GM19324 (cell line): ENCODE results near the gene CAMSAP2.

Experiments used
- ATAC-seq: cut with Tn5 transposase; IDR thresholded peaks from one replicate; pipeline ENCODE4 v1.9.1; 2021; ENCODE audit warnings: mild to moderate bottlenecking, moderate library complexity; ENCODE audit not compliant: unreplicated experiment, low FRiP score

CAMSAP2 gene

DNA sequence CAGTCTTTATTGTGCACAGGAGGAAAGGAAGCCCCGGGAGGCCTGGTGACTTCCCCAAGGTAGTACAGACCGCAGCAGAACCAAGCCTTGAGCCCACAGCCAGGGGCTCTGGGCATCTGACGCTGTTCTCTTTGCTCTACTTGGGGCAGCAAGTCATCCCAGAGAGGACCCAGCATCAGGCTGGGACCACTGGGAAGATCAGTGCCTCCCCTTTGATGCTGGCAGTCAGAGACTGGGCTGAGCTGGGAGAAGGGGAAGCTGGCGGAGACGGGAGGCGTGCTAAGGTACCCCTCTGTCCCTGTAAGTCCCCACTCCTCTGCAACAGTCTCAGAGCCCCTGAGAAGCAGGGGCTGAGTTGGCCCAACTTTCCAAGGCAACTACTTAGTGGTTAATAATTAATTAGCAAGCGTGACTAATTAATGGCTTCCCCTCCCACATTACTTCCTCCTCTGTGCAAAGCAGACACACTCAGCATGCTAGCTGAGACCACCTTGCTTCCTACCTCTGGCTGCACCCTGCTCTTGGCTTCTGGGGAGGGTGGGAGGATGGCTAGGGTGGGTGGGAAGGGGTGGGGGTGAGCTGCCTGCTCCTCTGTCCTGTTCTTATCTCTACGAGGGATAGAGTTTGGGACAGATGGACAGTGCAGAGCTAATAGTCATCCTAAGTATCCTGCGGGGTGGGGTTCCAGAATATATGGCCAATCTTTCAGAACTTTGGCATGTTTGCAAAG is 157.3 kb downstream of the CAMSAP2 start:
- ATAC-seq, result peak; percentile 35

DNA sequence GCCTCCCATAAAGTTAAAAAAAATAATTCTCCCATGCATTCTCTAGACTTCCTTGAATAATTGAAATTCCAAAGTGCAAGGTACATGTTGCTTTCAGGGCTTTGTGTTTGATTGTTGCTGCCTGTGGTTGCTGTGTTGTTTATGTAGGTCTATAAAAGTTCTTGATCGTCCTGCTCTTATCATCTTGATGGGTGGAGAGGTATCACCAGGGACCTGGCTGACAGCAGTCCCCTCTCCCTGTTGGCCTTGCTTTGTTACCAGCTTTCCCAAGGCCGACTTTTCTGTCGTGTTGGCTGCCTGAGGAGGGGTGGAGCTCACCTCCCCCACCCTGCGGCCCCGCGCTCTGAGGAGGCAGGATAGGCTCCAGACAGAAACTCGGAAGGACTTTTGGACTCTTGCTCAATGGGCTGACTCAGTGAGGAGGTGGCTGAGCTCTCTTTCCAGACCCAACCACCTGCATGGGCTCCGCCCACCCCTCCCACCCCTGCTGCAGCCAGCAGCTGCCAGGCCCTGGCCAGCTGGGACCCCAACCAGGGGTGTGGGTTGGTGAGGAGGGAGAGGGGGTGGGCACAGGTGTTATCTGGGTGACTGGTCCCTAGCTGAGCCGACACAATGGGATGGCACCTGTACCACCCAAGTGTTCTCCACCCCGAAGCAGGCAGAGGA is 158.0 kb downstream of the CAMSAP2 start:
- no peak for ATAC-seq

DNA sequence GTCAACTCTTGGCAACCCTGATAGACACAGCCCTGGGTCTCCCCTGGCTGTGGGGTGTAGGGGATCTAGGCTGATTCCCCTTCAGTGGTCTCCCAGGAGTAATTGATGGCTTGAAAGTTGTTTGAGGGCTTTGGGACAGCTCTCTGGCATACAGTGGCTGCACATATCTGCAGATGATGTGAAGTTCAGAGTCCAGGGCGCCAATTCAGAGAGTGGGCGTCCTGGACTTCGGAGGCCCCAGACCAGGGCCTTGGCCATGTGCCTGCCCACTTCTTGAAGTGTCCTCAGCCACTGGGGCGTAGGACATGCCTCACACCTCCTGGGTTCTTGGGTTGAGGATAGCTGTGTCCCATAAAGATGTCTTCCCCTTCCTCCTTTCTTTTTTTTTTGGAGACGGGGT is 158.6 kb downstream of the CAMSAP2 start:
- ATAC-seq, result no peak

DNA sequence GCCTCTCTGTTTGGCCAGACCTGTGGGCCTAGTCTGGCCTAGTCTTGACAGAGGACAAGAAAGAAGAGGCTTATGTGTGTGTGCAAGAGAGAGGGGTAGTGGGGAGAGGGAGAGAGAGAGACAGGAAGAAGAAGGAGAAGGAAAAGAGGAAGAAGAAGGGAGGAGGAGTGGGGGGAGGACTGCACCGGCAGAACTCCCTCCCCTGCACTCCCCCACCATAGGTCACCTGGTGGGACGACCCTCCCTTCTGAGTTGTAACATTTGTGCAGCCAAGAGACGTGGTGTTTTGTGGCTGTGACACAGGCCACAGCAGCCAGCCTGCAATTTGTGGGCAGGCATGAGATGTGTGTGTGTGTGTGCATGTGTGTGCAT is 160.3 kb downstream of the CAMSAP2 start:
- no peak for ATAC-seq

DNA sequence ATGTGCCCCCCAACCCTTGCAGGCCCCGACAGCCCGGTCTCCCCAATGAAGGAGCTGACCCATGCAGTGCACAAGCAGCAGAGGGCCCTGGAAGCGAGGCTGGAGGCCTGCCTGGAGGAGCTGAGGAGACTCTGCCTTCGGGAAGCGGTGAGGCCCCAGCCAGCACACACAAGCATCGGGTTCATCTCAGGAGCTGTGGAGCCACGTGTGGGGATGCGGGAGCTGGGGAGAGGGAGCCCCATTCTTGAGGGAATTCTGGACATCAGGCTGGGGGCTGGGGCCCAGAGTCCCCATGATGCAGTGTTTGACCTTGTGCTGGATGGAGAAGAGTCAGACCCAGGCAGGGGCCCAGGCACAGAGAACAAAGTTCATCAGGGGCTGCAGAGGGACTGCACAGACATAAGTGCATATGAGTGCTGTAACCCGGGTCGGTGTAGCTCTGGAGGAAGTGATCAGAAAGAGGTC is 160.8 kb downstream of the CAMSAP2 start:
- ATAC-seq, result no peak

DNA sequence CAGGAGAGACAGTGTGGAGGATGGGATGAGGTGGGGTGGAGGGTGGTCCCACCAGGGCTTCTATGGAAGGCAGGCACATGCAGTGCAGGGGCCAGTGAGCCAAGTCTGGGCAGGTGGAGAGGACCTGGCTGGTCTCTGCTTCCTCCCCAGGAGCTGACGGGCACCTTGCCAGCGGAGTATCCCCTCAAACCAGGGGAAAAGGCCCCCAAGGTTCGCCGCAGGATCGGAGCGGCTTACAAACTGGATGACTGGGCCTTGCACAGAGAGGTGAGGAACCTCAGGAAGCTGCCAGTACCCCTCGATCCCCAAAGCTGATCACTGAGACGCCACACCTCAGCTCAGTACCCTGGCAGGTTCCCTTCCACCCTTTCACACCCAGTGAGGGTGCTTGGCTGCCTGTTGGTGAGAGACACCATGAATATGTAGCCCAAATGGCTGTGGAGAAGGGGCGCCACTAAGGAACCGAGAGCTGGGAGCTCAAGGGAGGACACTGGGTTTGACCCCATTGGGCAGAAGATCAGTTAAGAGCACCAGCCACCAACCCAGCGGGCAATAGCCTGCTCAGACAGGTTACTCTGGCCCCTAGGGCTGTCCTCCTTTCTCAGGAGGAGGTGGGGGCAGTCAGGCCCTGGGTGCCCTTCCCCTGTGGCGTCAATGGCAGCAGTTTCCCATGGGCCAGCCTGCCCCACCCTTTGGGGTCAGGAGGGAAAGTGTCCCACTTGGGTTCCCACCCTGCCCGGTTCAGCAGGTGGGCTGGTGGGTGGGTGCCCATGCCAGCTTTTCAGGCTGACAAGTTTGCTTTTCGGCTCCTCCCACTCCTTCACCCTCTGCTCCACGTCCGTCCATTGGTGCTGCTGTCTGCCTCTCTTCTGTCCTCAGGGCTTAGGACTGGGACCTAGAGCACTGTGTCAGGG is 161.5 kb downstream of the CAMSAP2 start:
- no peak for ATAC-seq

DNA sequence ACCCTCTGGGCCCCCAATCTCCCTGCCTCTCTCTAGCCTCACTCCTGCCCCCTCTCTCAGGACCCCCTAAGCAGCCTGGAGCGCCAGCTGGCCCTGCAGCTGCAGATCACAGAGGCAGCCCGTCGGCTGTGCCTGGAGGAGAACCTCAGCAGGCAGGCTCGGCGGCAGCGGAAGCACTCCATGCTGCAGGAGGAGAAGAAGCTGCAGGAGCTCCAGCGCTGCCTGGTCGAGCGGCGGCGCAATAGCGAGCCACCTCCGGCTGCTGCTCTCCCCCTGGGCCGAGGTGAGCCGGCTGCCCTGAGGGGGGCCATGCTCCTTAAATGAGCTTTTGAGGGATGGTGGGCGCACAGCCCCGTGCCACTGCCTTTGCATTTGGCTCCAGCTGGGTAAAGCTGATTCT is 162.2 kb downstream of the CAMSAP2 start:
- ATAC-seq, result no peak

DNA sequence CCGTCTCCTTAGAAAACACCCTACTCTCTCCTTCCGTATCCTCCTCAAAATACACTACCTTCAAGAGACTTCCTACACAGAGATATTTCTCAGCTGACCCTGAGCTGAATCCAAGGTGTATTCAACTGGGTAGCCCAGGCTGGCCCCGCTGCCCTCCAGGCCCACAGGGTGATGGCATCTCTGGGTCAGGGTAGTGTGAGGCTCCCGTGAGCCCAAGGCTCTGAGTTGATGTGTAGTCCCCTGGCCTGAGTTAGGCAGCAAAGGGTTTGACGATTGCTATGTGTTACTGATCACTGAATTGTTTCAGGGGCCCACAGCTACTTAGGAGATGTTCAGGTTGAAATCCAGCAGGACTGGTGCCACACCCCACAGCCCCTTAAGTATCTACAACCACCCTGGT is 162.7 kb downstream of the CAMSAP2 start:
- no peak for ATAC-seq

DNA sequence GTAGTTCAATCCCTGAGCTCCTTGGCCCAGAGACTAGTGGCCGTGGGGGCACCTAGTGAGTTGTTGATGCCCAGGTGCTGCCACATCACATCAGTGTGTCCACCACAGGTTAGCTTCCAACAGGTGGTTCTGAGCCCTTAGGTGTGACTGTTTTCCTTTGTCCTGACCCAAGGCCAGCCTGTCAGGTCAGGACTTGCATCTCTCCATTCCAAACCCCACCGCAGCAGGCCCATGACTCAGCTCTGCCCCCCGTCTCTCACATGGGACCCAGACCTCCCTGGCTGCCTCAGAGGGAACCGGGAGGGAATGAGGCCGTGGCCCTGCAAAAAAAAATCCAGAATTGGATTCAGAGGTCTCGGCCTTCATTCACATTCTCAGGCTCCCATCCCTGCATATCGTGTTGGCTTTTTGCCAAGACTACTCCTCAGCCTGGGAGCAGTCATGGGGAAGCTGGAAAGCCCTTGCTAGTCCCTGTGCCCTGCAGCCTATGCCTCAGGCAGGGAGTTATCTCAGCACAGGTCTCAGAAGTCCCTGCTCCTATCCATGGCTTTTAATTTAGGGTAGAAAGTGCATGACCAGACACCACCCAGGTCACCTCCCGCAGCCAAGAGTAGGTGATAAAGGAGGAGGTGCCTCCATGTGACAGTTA is 163.2 kb downstream of the CAMSAP2 start:
- no peak for ATAC-seq

DNA sequence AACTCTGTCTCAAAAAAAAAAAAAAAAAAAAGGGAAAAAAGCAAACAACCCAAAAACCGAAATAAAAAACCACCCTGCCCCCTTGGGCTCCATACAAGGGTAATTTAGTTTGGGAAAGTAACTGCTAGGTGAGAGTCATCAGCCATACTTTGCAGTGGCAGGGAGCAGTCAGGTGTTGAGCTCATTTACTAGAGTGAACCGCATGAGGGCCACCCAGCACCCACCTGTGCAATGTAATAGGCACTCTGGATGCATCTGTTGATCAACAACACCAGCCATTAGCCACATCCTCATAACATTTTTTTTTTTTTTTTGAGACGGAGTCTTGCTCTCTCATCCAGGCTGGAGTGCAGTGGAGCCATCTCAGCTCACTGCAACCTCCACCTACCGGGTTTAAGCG is 165.1 kb downstream of the CAMSAP2 start:
- ATAC-seq, result no peak

DNA sequence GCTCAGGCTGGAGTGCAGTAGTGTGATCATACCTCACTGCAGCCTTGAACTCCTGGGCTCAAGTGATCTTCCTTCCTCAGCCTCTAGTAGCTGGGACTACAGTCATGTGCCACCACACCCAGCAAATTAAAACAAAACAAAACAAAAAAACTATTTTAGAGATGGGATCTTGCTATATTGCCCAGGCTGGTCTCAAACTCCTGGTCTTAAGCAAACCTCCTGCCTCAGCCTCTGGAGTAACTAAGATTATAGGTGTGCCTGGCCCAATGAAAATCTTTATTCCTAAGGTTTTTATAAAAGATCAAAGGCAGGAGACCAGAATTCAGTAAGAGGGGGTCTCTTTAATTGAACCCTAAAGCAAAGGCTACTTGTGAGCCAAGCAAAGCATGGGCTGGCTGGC is 166.1 kb downstream of the CAMSAP2 start:
- ATAC-seq, result no peak

DNA sequence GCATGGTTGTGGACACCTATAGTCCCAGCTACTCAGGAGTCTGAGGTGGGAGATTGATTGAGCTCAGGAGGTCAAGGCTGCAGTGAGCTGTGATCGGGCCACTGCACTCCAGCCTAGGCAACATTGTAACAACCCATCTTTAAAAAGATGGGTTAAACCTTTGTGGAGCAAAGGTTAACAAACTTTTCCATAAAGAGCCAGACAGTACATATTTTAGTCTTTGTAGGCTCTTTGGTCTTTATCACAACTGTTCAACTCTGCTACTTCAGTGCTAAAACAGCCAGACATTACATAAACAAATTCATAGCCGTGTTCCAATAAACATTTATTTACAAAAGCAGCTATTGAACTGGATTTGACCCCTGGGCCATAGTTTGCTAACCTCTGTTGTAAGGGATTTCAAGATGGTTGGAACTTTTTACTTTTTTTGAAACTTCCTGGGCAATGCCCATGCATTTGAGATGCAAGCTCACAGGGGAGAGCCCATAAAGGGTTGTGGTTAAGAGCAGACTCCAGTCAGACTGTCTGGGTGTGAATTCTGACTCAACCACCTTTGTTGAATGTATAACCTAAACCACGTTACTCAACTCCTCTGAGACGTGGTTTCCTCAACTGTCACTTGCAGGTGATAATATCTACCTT is 166.8 kb downstream of the CAMSAP2 start:
- ATAC-seq, result peak; percentile 50

DNA sequence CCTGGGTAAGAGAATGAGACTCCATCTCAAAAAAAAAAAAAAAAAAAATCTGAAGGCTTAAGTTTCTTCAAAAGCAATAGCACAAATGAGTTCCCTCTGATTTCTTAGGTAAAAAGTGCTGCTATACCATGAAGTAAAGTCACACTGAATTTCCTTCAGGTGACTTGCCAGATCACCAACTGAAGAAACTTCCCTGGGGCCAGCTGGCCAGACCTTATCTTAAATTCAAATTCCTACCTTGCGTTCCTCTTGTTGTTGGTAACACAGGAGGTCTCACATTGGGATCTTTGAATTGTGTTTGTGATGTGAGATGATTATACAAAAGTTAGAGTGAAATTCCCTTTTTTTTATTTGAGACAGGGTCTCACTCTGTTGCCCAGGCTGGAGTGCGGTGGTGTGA is 167.8 kb downstream of the CAMSAP2 start:
- no peak for ATAC-seq

DNA sequence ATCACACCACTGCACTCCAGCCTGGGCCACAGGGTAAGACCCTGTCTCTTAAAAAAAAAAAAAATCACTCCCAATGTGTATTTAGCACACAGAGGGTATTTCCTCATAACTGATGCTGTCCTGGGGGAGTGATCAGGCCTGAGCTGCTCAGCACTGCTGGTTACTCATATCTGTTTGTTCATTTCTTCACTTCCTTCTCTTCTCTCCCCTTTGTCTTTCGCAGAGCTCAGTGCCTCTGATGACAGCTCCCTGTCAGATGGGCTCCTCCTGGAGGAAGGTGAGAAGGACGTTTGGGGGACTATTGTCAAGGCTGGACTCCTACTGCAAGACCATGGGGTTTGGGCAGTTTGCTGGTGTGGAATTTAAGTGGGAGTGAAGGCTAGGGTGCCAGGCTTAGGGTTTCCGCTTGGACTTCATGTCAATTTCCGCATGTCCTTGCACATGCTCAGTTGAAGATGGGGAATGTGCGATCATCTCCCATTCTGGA is 169.0 kb downstream of the CAMSAP2 start:
- peak; percentile 35 for ATAC-seq

DNA sequence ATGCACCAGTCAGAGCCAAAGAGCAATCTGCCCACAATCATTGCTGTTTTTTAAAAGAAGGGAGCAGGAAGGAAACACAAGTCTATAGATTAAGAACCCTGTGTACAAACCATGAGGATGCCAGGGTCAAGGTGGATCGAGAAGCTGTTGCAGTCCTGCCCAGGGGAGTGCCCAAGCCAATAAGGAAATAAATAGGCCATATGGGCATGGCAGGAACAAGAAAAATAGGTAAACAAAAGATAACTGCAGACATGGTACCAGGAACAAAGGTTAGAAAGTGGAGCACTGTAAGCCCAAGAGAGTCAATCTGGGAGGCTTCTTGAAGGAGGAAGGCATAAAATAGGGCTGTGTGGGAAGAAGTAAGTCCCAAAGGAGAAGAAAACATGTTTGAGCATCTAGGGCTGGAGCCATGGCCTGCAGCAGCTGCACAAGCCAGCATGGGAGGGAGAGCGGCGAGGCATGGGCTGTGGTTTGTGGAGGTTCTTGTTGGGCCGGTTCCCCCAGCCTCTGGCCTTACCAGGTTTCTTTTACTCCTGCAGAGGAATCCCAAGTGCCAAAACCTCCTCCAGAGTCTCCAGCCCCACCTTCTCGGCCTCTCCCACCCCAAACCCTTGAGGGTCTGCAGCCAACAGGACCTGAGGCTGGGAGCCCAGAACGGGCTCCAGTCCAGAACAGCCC is 169.6 kb downstream of the CAMSAP2 start:
- ATAC-seq, result no peak

DNA sequence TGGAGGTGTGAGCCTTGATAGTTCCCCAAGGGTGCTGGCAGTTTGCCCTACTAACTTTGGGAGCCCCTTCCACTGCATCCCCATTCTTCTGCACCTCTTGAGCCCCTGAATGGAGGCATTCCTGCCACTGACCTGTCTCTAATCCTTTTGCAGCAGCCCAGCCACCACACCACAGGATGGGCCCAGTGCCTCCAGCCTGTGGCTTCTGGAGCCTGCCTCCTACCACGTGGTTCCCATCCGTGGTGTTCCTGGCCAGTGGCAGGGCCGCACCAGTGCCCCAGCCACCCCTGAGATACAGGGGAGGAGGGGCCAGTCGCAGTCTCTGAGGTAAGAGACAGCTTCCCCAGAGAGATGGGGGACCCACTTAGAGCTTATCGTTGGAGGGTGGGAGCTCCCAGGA is 170.4 kb downstream of the CAMSAP2 start:
- ATAC-seq, result no peak

DNA sequence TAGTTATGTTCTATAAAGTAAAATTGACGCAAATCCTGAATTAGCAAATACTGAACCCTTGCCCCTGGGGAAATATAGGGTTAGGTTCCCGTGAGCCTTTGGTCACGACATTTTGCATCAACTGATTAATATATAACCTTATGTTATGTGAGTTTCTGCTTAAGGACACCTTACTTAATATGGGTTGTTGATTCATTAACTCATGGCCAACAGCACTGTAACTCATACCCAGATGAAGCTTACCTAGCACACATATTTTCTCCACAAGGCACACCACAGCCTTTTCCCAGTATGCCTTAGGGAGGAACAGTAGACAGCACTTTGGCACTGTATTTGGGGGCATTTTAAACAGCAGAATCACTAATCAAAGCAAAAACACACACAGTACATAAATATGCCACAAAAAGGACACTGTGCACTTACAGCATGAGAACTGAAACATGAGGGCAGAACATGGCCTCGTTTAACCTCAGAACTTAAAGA is 171.1 kb downstream of the CAMSAP2 start:
- ATAC-seq, result peak; percentile 38
